Limb (tissue), 2 donors: ENCODE results near the gene NOL3.
A peak's percentile ranks its signal among the peaks of the same experiment; 100 is the strongest.

Experiments used
- DNase-seq, 2 donors: peaks; one replicate each; pipeline ENCODE4 v3.0.0-alpha.2; 2016; ENCODE audit errors: extremely low spot score in 2 of 2

The NOL3 gene

GRCh38 chr16:67169642-67170167 lies 633 bp upstream of the NOL3 start:
- peak in 1 of 2 donors; percentile 64 for DNase-seq

DNA sequence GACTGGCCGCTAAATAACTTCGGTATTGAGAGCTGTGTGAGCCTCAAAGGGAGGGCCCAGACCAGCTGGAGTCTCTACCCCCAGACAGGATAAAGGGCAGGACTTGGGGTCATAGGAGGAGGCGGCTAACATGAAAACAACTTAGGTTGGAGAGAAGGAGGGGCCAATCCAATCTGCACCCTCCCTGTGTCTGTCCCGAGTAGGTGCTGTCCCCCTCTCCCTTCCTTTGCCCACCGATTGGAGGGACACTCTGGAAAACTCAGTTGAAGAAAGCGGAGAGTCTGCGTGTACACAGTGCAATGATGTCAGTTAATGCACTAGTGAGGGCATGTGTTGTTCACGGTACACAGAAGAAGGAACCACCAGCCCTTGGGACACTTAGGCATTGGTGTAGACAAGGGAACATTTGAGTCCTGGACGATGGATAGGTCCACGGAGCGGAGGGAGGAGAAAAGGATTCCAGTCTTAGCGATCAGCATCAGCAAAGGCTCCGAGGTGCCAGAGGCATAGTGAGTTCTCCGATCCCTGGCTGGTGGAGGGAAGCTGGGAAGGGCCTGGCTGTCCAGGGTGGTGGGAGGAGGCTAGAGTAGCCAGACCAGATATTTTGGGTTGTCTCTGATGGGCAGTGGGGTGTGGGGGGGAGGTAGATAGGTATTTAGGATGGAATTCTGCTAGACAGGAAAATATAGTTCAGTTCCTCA lies 761 bp downstream of the NOL3 start:
- DNase-seq = no peak

DNA sequence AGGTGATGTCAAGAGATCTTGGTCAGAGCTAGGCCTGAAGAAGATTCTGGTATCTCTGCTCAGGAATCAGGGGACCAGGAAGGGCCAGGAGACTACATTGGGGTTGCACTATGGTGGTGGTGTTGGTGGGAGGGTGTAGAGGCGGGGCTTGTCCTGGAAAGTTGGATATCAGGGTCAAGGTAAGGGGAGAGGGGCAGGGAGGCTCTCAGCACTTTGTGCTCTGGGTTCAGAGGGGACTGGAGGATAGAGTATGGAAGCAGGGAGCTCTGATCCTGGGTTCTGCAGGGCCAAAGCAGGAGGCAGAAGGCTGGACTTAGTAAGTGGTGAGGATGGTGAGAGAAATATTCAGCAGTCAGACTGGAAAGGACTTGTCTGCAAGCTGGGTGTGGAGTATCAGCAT lies 3.0 kb downstream of the NOL3 start:
- no peak for DNase-seq

- peak in 1 of 2 donors; percentile 75 for DNase-seq
Measured at GRCh38 chr16:67173808-67174705, 3.7 kb downstream of the NOL3 start.

DNA sequence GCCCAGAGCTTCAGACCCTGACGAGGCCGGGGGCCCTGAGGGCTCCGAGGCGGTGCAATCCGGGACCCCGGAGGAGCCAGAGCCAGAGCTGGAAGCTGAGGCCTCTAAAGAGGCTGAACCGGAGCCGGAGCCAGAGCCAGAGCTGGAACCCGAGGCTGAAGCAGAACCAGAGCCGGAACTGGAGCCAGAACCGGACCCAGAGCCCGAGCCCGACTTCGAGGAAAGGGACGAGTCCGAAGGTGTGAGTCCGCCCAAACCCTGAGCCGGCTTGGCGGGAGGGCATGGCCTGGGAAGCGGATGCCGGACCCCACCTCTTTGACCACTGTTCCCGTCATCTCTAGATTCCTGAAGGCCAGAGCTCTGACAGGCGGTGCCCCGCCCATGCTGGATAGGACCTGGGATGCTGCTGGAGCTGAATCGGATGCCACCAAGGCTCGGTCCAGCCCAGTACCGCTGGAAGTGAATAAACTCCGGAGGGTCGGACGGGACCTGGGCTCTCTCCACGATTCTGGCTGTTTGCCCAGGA lies 4.4 kb downstream of the NOL3 start:
- DNase-seq = no peak

GRCh38 chr16:67176662-67177061 lies 6.3 kb downstream of the NOL3 start:
- no peak for DNase-seq

DNA sequence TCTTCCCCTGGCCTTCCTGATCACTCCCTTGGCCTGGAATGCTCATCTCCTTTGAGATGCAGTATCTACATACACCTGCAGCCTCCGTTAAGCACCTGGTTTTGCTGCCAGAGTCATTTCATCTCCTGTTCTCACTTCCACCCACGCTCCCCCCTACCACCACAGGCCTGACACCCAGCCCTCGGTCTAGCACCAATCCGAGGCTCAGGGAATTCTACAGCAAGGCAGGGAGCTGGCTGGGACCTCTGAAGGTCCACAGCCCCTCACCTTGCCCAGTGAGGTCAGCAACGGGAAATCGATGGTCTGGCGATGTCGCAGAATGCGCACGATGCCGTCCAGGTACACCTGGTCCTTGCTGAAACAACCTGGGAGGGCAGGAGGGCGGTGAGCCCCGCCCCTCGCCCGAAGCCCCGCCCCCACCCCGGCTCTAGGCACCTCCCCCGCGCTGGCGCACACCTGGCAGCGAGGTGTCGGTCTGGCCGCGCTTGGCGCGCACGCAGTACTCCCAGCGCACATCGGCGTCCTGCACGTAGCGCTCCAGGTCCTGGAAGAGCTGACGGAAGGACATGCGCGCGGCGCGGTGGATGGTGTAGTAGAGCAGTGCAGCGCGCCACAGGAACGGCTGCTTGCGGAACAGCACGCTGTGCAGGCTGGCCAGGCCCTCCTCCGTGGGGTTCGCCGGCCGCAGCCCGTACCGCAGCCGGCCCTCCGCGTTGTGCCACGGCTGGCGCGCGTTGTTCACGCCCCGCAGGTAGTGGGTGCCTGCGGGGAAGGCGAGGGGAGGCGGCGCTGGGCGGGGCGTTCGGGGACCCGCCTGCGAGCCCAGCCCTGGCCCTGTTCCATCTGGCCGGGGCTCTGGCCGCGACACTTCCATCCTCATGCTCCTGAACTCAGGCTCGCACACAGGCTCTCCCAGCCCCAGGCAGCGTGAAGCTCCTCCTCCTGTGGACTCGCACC lies 7.7 kb downstream of the NOL3 start:
- DNase-seq = peak in 1 of 2 donors; percentile 67

GRCh38 chr16:67179421-67180080 lies 9.2 kb downstream of the NOL3 start:
- no peak for DNase-seq

GRCh38 chr16:67180166-67180565 lies 9.8 kb downstream of the NOL3 start:
- no peak for DNase-seq

DNA sequence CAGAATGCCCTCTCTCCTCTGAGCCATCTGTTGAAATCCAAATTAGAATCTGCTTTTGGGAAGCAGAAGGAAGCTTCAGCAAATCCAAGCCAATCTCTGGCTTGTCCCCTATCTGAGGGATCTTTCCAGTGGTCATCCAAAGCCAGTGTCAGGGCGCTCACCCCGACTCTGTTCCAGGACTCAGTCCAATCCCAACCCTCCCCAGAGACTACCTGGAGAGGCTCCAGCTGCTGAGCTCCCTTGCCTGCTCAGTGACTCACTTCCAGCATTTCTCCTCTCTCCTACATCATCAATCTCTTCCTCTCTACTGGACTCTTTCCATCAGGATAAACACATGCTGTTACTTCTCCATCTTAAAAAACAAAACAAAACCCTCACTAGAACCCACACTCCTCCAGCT lies 11.0 kb downstream of the NOL3 start:
- DNase-seq = no peak

GRCh38 chr16:67182288-67182687 lies 11.9 kb downstream of the NOL3 start:
- no peak for DNase-seq

DNA sequence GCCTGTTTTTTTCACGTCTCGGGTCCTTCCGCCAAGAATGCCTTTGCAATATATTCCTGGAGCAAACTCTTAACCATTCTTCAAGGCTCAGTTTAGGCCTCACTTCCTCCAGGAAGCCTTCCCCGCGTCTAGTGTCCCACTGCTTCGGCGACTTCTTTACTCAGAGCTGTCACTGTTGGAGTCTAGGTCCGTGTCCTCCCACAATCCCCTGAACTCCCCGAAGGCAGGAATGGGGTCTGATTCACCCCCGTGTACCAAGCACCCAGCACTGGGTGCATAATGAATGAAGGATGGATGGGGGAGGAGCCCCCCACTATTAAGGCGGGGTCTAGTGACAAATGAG lies 12.9 kb downstream of the NOL3 start:
- no peak for DNase-seq

DNA sequence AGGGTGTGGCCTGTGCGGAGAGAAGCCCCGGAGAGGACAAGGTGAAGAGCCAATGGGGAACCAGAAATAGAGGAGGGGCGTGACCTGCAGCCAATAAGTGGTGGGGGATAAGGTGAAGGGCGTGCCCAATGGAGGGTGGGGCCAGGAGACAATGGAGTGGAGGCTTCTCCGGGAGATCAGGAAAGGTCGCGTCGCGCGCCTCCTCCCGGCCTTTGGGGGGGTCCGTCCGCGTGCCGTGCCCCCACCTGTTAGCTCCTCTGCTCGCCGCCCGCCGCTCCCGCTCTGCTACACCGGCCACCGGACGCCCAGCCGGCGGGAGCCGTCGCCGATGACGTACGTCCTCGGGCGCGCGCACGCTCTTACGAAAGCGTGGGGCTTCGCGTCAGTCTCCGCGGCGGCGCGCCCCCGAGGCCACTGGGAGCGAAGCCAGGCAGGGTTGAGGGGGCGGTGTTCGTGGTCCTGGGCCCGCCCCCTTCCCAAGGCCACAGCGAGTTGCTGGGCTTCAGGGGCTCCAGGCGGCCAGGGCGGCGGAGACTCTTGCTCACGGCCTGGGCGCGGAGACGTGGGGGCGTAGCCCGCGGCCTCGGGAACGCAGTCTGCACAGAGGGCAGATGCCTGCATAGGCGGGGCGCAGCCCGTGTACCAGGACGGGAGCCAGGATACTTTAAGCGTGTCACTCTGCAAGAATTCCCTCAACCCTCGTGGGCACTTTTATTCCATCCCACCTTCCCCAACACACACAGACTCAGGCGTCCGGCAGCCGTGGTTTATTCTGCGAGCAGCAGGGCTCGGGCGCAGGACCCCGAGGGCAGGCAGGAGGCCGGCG lies 13.5 kb downstream of the NOL3 start, which contains the start of gene MATCAP1:
TSS of gene MATCAP1 (minus strand) at position 337 of the 826 bp plus-strand sequence. CDS start 3,353 bp downstream, outside the sequence.
- DNase-seq = peak; percentile 97 to 99

GRCh38 chr16:67184453-67184994 lies 14.2 kb downstream of the NOL3 start:
- DNase-seq = no peak

GRCh38 chr16:67184995-67185650 lies 14.8 kb downstream of the NOL3 start:
- DNase-seq = peak; percentile 84 to 93

- DNase-seq = no peak
Measured at GRCh38 chr16:67185651-67186134, 15.4 kb downstream of the NOL3 start.

- DNase-seq = no peak
Measured at GRCh38 chr16:67186550-67186950, 16.2 kb downstream of the NOL3 start.

DNA sequence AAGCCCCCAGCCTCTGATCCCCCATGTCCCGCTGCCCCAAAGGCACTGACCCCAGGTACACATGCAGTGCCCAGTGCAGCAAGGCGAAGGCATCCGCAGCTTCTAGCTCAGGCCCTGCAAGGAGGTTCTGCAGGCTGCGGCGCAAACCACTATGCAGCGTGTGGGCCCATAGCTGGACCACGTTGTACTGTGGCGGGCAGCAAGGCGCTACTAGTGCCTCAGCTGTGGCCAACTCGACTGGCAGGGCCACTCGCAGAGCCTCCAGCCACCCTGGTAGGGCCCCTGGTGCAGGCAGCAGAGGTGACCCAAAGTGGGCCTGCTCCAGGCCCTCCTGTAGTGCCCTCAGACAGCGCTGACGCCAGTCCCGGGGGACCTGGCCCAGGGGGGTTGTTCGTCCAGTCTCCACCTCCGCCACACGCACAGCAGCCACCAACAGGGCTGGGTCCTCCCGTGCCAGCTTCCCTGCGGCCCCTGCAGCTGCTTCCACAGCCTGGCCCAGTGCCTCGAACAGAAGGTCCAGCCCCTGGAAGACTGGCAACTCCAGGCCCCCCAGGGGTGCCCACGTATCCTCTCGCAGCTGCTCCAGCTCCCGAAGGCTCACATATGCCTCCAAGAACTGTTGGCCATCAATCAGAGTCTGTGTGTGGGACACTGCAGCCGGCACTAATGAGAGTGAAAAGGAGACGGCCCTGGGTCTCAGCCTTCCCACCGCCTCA lies 17.0 kb downstream of the NOL3 start:
- no peak for DNase-seq
